GM13977 (cell line): ENCODE data around the gene LRRC10B.

Experiments used
- DNase-seq: peaks from one replicate; pipeline ENCODE4 v3.0.0; 2012; ENCODE audit warnings: low spot score
- CTCF ChIP-seq: IDR thresholded peaks from 2 replicates; pipeline ENCODE4 v1.5.1; 2012; ENCODE audit warnings: mild to moderate bottlenecking, control low read depth; ENCODE audit not compliant: insufficient read depth; ENCODE audit errors: extremely low read depth, missing control alignments
- in situ Hi-C: fragments of 300-500 bp; cut with MboI; formaldehyde crosslinking; loops from one replicate; pipeline ENCODE4 v1.12.0; 2022; ENCODE audit warnings: low sequenced_read_pairs, low pct_unique_long_range_greater_than_20kb, mixed read lengths, inconsistent platforms; ENCODE audit not compliant: unreplicated experiment

The LRRC10B gene

GRCh38 chr11:61509043-61510029 is 787 bp downstream of the LRRC10B start:
- TF ChIP-seq CTCF = peak; percentile 50
- DNase-seq = peak; percentile 92
- in situ Hi-C loops = no loop called here

GRCh38 chr11:61510166-61510919 is 1.8 kb downstream of the LRRC10B start:
- in situ Hi-C loops = no loop called here
- no peak for DNase-seq
- no peak for TF ChIP-seq CTCF

GRCh38 chr11:61510974-61511373 is 2.4 kb downstream of the LRRC10B start:
- TF ChIP-seq CTCF = no peak
- DNase-seq = no peak
- in situ Hi-C loops = no loop called here

GRCh38 chr11:61511383-61511782 is 2.8 kb downstream of the LRRC10B start:
- DNase-seq = no peak
- in situ Hi-C loops = no loop called here
- no peak for TF ChIP-seq CTCF

- in situ Hi-C loops = no loop called here
- TF ChIP-seq CTCF = no peak
- no peak for DNase-seq
Observed at GRCh38 chr11:61512435-61512834, 3.9 kb downstream of the LRRC10B start.

GRCh38 chr11:61513143-61513765 is 4.7 kb downstream of the LRRC10B start:
- in situ Hi-C loops = no loop called here
- no peak for DNase-seq
- TF ChIP-seq CTCF = no peak
